ENCODE results near the gene TOMM7.

DNA sequence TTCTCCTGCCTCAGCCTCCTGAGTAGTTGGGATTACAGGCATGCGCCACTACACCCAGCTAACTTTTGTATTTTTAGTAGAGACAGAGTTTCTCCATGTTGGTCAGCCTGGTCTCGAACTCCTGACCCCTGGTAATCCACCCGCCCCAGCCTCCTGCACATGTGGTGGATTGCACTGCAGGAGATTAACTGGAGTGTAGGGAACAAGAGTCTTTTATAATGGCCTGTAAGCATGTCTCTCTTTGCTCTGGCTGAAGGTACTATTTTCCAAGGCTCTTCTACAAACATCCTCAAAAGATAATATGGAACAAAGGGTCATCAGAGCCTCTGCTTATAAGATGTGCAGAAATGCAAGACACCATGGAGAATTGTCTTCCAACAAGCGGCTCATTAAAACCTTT lies 3.2 kb downstream of the TOMM7 start:
- TF ChIP-seq SPI1 (IDR thresholded peaks at IDR 0.05; ENCODE audit: low read depth, low read length): no peak
- TF ChIP-seq TAF1 (IDR thresholded peaks at IDR 0.05; ENCODE audit: low read depth, low read length): no peak
- no peak for TF ChIP-seq POLR2A (IDR thresholded peaks at IDR 0.05; ENCODE audit: low read depth, low read length)
- no peak for TF ChIP-seq POLR2AphosphoS5 (IDR thresholded peaks at IDR 0.05; ENCODE audit: low read depth, low read length)
- no peak for TF ChIP-seq PAX5 (IDR thresholded peaks at IDR 0.05; ENCODE audit: insufficient read depth, low read length, severe bottlenecking)
- TF ChIP-seq POU2F2 (IDR thresholded peaks at IDR 0.05; ENCODE audit: low read depth, low read length): no peak
